HEK293T (cell line): ENCODE results near the gene FEM1C.

Source experiments
- ELF4 ChIP-seq: fragments of 450-650 bp; IDR thresholded peaks from 2 replicates; pipeline ENCODE4 v1.6.1; 2017; ENCODE audit warnings: antibody characterized with exemption
- FOXM1 ChIP-seq: fragments of 450-650 bp; IDR thresholded peaks from 2 replicates; pipeline ENCODE4 v1.6.1; 2017; ENCODE audit warnings: mild to moderate bottlenecking, borderline replicate concordance
- HDGF ChIP-seq: fragments of 450-650 bp; IDR thresholded peaks from 2 replicates; pipeline ENCODE4 v1.6.1; 2017; ENCODE audit warnings: antibody characterized with exemption, borderline replicate concordance
- NFRKB ChIP-seq: fragments of 450-650 bp; IDR thresholded peaks from 2 replicates; pipeline ENCODE4 v1.6.1; 2016; ENCODE audit warnings: mild to moderate bottlenecking, moderate library complexity
- SP1 ChIP-seq: fragments of 450-650 bp; IDR thresholded peaks from 2 replicates; pipeline ENCODE4 v1.6.1; 2017
- TARDBP ChIP-seq: fragments of 450-650 bp; IDR thresholded peaks from 2 replicates; pipeline ENCODE4 v1.6.1; 2016
- ZNF384 ChIP-seq: fragments of 450-650 bp; IDR thresholded peaks from 2 replicates; pipeline ENCODE4 v1.6.1; 2016

- TF ChIP-seq ELF4 (no peak), FOXM1 (no peak), ZNF384 (no peak), SP1 (no peak), HDGF (no peak), TARDBP (no peak), NFRKB (no peak)
Observed at GRCh38 chr5:115532517-115532916, 12.1 kb downstream of the FEM1C start.
